Measurements from ENCODE around the gene AGAP1.

DNA sequence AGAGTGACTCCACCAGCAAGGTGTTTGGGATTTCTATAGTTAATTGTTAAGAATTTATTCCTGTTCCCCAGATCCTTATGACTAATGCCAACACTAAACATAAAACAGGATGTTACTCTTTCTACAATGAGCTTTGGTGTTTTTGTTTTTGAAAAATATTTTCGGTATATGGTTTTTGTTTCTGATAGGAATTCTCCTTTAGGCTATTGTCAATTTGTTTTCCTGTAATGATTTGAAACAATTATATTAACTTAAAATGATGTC is 182.6 kb downstream of the AGAP1 start:
- TF ChIP-seq POLR2AphosphoS5 (IDR thresholded peaks at IDR 0.05; ENCODE audit: low read depth, low read length) (no peak), TAF1 (IDR thresholded peaks at IDR 0.05; ENCODE audit: low read depth, low read length) (no peak), POLR2A (IDR thresholded peaks at IDR 0.05; ENCODE audit: low read depth, low read length) (no peak), PAX5 (IDR thresholded peaks at IDR 0.05; ENCODE audit: insufficient read depth, low read length, severe bottlenecking) (no peak)
